ENCODE results near the gene PPARG. TPM values are rescaled to one million over a fixed set of nuclear protein-coding genes. Genes with fewer than 3 reads are reported as not detected.

The PPARG gene
- total RNA-seq, 2 donors from 2014 or later, result 5.4 to 44.2 TPM

GRCh38 chr3:12313519-12313918, 24.6 kb downstream of the PPARG start:
- Histone ChIP-seq H3K9me3 (no peaks in the 10 kb centered on the region), H3K4me1 (no peaks in the 10 kb centered on the region), H3K36me3 (replicated peaks in 1 of 2; ENCODE audit: insufficient read depth in 1 of 2, low read depth in 2 of 2) (no peaks in the 10 kb centered on the region), H3K4me3 (no peak overlapping the region), H3K27ac (no peak overlapping the region), H3K27me3 (no peaks in the 10 kb centered on the region)
- 59% methylated on average over 2 of the region's 2 CpGs for WGBS, 2 donors
- intact Hi-C loops (cut with DNase I), result no loop called here
- no peak for TF ChIP-seq POLR2A (IDR thresholded peaks at IDR 0.05)
- TF ChIP-seq CTCF (IDR thresholded peaks at IDR 0.05), result no peak
- ATAC-seq (no peak), DNase-seq (no peak)

- intact Hi-C loops (cut with DNase I), result no loop called here
- no peaks in the 10 kb centered on the region for H3K36me3 ChIP-seq (replicated peaks in 1 of 2; ENCODE audit: insufficient read depth in 1 of 2, low read depth in 2 of 2)
- no peak overlapping the region for H3K4me3 ChIP-seq
- 54 to 68% methylated on average over 4 of the region's 4 CpGs for WGBS, 2 donors
- no peak for TF ChIP-seq POLR2A (IDR thresholded peaks at IDR 0.05)
- no peak for TF ChIP-seq CTCF (IDR thresholded peaks at IDR 0.05)
- ATAC-seq, result no peak
- H3K9me3 ChIP-seq, result no peaks in the 10 kb centered on the region
- no peak overlapping the region for H3K27ac ChIP-seq
- no peaks in the 10 kb centered on the region for H3K27me3 ChIP-seq
- DNase-seq, result no peak
- no peaks in the 10 kb centered on the region for H3K4me1 ChIP-seq
Measured at GRCh38 chr3:12316253-12316652, 27.4 kb downstream of the PPARG start.

- no peak for DNase-seq
- intact Hi-C loops (cut with DNase I), result no loop called here
- H3K27ac ChIP-seq, result no peak overlapping the region
- TF ChIP-seq CTCF (IDR thresholded peaks at IDR 0.05) (no peak), POLR2A (IDR thresholded peaks at IDR 0.05) (no peak)
- H3K36me3 ChIP-seq (replicated peaks in 1 of 2; ENCODE audit: insufficient read depth in 1 of 2, low read depth in 2 of 2), result no peaks in the 10 kb centered on the region
- H3K9me3 ChIP-seq, result no peaks in the 10 kb centered on the region
- no peak overlapping the region for H3K4me3 ChIP-seq
- WGBS, 2 donors, result 28 to 36% methylated on average over 4 of the region's 4 CpGs
- no peaks in the 10 kb centered on the region for H3K4me1 ChIP-seq
- H3K27me3 ChIP-seq, result no peaks in the 10 kb centered on the region
- no peak for ATAC-seq
Measured at GRCh38 chr3:12316729-12317351, 28.0 kb downstream of the PPARG start.

GRCh38 chr3:12317914-12318313, 29.0 kb downstream of the PPARG start:
- no peak for ATAC-seq
- H3K27ac ChIP-seq, result no peak overlapping the region
- no peaks in the 10 kb centered on the region for H3K9me3 ChIP-seq
- intact Hi-C loops (cut with DNase I), result no loop called here
- TF ChIP-seq CTCF (IDR thresholded peaks at IDR 0.05) (no peak), POLR2A (IDR thresholded peaks at IDR 0.05) (no peak)
- H3K27me3 ChIP-seq, result no peaks in the 10 kb centered on the region
- no peaks in the 10 kb centered on the region for H3K36me3 ChIP-seq (replicated peaks in 1 of 2; ENCODE audit: insufficient read depth in 1 of 2, low read depth in 2 of 2)
- no peak overlapping the region for H3K4me3 ChIP-seq
- H3K4me1 ChIP-seq, result no peaks in the 10 kb centered on the region
- WGBS, 2 donors, result 73 to 80% methylated on average over 5 of the region's 5 CpGs
- no peak for DNase-seq

Measured in body of pancreas (tissue), 4 donors.